Activated naive CD8-positive, alpha-beta T cell (primary cell): Measurements from ENCODE around the gene TTBK2.

ENCODE experiments used
- H3K27ac Mint-ChIP-seq: one replicate; pipeline ENCODE4 v1.8.0; 2021; ENCODE audit warnings: mixed read lengths
- H3K27me3 Mint-ChIP-seq: one replicate; pipeline ENCODE4 v1.8.0; 2021; ENCODE audit warnings: mixed read lengths
- H3K36me3 Mint-ChIP-seq: one replicate; pipeline ENCODE4 v1.8.0; 2021; ENCODE audit warnings: mixed read lengths
- H3K4me1 Mint-ChIP-seq: one replicate; pipeline ENCODE4 v1.8.0; 2021; ENCODE audit warnings: low read depth, mixed read lengths
- H3K4me3 Mint-ChIP-seq: one replicate; pipeline ENCODE4 v1.8.0; 2021; ENCODE audit warnings: mild to moderate bottlenecking, mixed read lengths
- H3K9me3 Mint-ChIP-seq: one replicate; pipeline ENCODE4 v1.8.0; 2021; ENCODE audit warnings: low read depth, mixed read lengths

TTBK2 gene

GRCh38 chr15:42693942-42694341 lies 226.6 kb downstream of the TTBK2 start:
- peaks cover 3% of the 10 kb centered on the region for H3K36me3 Mint-ChIP-seq
- H3K4me3 Mint-ChIP-seq = no peak overlapping the region
- H3K4me1 Mint-ChIP-seq = no peaks in the 10 kb centered on the region
- no peaks in the 10 kb centered on the region for H3K9me3 Mint-ChIP-seq
- H3K27me3 Mint-ChIP-seq = no peaks in the 10 kb centered on the region
- H3K27ac Mint-ChIP-seq = no peak overlapping the region

- Mint-ChIP-seq H3K27ac (no peak overlapping the region), H3K4me1 (no peaks in the 10 kb centered on the region), H3K36me3 (peaks cover 3% of the 10 kb centered on the region), H3K9me3 (no peaks in the 10 kb centered on the region), H3K27me3 (no peaks in the 10 kb centered on the region), H3K4me3 (no peak overlapping the region)
Observed at GRCh38 chr15:42693496-42693895, 227.1 kb downstream of the TTBK2 start.

- Mint-ChIP-seq H3K4me1 (no peaks in the 10 kb centered on the region), H3K27ac (no peak overlapping the region), H3K27me3 (no peaks in the 10 kb centered on the region), H3K4me3 (no peak overlapping the region), H3K36me3 (peaks cover 3% of the 10 kb centered on the region), H3K9me3 (no peaks in the 10 kb centered on the region)
Observed at GRCh38 chr15:42692997-42693396, 227.6 kb downstream of the TTBK2 start.

GRCh38 chr15:42692536-42692935 lies 228.0 kb downstream of the TTBK2 start:
- Mint-ChIP-seq H3K9me3 (no peaks in the 10 kb centered on the region), H3K4me3 (no peak overlapping the region), H3K4me1 (no peaks in the 10 kb centered on the region), H3K27me3 (no peaks in the 10 kb centered on the region), H3K36me3 (peaks cover 3% of the 10 kb centered on the region), H3K27ac (no peak overlapping the region)

GRCh38 chr15:42691770-42692169 lies 228.8 kb downstream of the TTBK2 start:
- no peaks in the 10 kb centered on the region for H3K4me1 Mint-ChIP-seq
- peaks cover 7% of the 10 kb centered on the region for H3K36me3 Mint-ChIP-seq
- H3K9me3 Mint-ChIP-seq = no peaks in the 10 kb centered on the region
- H3K4me3 Mint-ChIP-seq = no peak overlapping the region
- H3K27ac Mint-ChIP-seq = no peak overlapping the region
- H3K27me3 Mint-ChIP-seq = no peaks in the 10 kb centered on the region

- no peaks in the 10 kb centered on the region for H3K27me3 Mint-ChIP-seq
- H3K36me3 Mint-ChIP-seq = peaks cover 4% of the 10 kb centered on the region
- H3K9me3 Mint-ChIP-seq = no peaks in the 10 kb centered on the region
- no peak overlapping the region for H3K27ac Mint-ChIP-seq
- no peaks in the 10 kb centered on the region for H3K4me1 Mint-ChIP-seq
- H3K4me3 Mint-ChIP-seq = no peak overlapping the region
Observed at GRCh38 chr15:42691308-42691707, 229.3 kb downstream of the TTBK2 start.
